ENCODE data around the gene MED15. TPM values are rescaled to one million over a fixed set of nuclear protein-coding genes. Genes with fewer than 3 reads are reported as not detected.

The MED15 gene
- total RNA-seq, 1 experiment from 2014 or later: 87.9 TPM

DNA sequence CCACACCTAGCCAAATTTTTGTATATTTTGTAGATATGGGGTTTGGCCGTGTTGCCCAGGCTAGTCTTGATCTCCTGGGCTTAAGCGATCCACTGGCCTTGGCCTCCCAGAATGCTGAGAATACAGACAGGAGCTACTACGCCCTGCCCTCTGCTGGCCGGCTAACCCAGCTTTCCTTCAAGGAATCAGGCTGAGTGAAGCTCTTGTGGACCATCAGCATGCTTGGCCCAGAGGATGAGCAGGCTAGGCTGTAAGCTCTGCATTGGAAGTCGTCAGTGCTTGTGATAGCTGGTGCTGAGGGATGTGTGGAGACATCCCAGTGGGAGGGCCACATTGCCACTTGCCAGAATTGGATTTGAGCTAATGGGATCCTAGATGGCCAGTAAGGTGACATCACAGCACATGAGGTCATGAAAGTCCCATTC is 60.6 kb downstream of the MED15 start:
- H3K4me1 ChIP-seq (replicated peaks; ENCODE audit: insufficient read depth): peaks cover 66% of the 10 kb centered on the region
- H4K20me1 ChIP-seq (ENCODE audit: insufficient read depth): peaks cover 14% of the 10 kb centered on the region
- no peak; the same call in 1 of the 2 replicates for TF ChIP-seq CTCF (conservative IDR thresholded peaks at IDR 0.05)
- TF ChIP-seq EZH2 (IDR thresholded peaks at IDR 0.05; ENCODE audit: low read depth): no peak
- no peaks in the 10 kb centered on the region for H3K9me3 ChIP-seq (ENCODE audit: insufficient read depth, low read depth)
- H3K4me2 ChIP-seq: peak overlapping the region; percentile 61
- H2AFZ ChIP-seq: no peak overlapping the region
- peaks cover 12% of the 10 kb centered on the region; the same call in 1 of the 2 replicates for H3K36me3 ChIP-seq (ENCODE audit: low read depth)
- POLR2A ChIA-PET (ENCODE audit: unreplicated experiment): no interaction called here
- peaks cover 26% of the 10 kb centered on the region for H3K79me2 ChIP-seq (ENCODE audit: low read depth)
- no peaks in the 10 kb centered on the region for H3K27me3 ChIP-seq (ENCODE audit: insufficient read depth, low read depth)
- intact Hi-C loops (cut with micrococcal nuclease; ENCODE audit: unreplicated experiment): loop anchor here (1.0 to 5.0 kb wide), 3 partner anchors 39 to 134 kb away; no protein-coding TSS in a partner anchor
- H3F3A ChIP-seq (ENCODE audit: insufficient read depth, low read depth): peaks cover 63% of the 10 kb centered on the region
- CTCF ChIA-PET: no interaction called here
- H3K27ac ChIP-seq: peak overlapping the region; percentile 97
- no TSS peak for BruUV-seq (replicated peaks)
- no peak for DNase-seq
- H3K9me2 ChIP-seq (ENCODE audit: insufficient read depth): no peaks in the 10 kb centered on the region
- H3K4me3 ChIP-seq: no peak overlapping the region

DNA sequence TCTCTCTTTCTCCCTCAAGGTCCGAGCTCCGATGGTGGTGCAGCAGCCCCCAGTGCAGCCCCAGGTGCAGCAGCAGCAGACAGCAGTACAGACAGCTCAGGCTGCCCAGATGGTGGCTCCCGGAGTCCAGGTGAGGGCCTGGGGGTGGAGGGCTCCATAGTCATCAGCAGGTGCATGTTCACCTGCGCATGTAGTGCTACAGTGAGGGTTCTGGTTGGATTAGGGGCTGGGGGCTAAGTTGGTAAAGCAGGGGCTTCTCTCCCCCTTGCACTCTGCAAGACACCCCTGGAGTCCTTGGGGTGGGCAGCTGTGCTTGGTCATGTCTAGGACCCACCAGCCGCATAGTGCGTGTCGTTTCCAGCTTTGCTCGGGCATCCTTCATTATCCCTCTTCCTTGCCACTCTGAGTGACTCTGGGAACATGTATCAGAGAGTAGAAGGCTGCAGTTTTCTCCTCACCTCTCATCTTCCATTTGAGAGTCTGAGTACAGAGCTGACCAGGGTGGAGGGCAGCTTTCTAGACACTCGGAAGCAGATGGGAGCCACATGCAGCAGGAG is 61.2 kb downstream of the MED15 start:
- Histone ChIP-seq H3K36me3 (ENCODE audit: low read depth) (peaks cover 12% of the 10 kb centered on the region; the same call in 1 of the 2 replicates), H3K79me2 (ENCODE audit: low read depth) (peaks cover 26% of the 10 kb centered on the region), H3K27ac (peak overlapping the region; percentile 97), H3K9me2 (ENCODE audit: insufficient read depth) (no peaks in the 10 kb centered on the region), H3K4me1 (replicated peaks; ENCODE audit: insufficient read depth) (peaks cover 66% of the 10 kb centered on the region), H3K27me3 (ENCODE audit: insufficient read depth, low read depth) (no peaks in the 10 kb centered on the region), H3K4me2 (peak overlapping the region; percentile 61), H2AFZ (no peak overlapping the region), H3K4me3 (no peak overlapping the region), H4K20me1 (ENCODE audit: insufficient read depth) (peaks cover 14% of the 10 kb centered on the region), H3K9me3 (ENCODE audit: insufficient read depth, low read depth) (no peaks in the 10 kb centered on the region), H3F3A (ENCODE audit: insufficient read depth, low read depth) (peaks cover 62% of the 10 kb centered on the region)
- ChIA-PET POLR2A (ENCODE audit: unreplicated experiment) (interaction anchor here (0.6 kb wide), 1 partner anchor 37 kb away, joined by 3 read pairs; no protein-coding TSS in a partner anchor), CTCF (interaction anchor here (0.5 to 0.8 kb wide), 2 partner anchors 147 to 586 kb away, joined by 3 to 5 read pairs; no protein-coding TSS in a partner anchor)
- intact Hi-C loops (cut with micrococcal nuclease; ENCODE audit: unreplicated experiment): loop anchor here (1.0 to 5.0 kb wide), 3 partner anchors 37 to 134 kb away; no protein-coding TSS in a partner anchor
- BruUV-seq (replicated peaks): no TSS peak
- DNase-seq: no peak
- TF ChIP-seq EZH2 (IDR thresholded peaks at IDR 0.05; ENCODE audit: low read depth) (no peak), CTCF (conservative IDR thresholded peaks at IDR 0.05) (no peak)

- Histone ChIP-seq H3K4me2 (peak overlapping the region; percentile 61), H3K27me3 (ENCODE audit: insufficient read depth, low read depth) (no peaks in the 10 kb centered on the region), H3K9me2 (ENCODE audit: insufficient read depth) (no peaks in the 10 kb centered on the region), H3K36me3 (ENCODE audit: low read depth) (peaks cover 12% of the 10 kb centered on the region; the same call in 1 of the 2 replicates), H3K79me2 (ENCODE audit: low read depth) (peaks cover 26% of the 10 kb centered on the region), H3K27ac (peak overlapping the region; percentile 97), H3K4me1 (replicated peaks; ENCODE audit: insufficient read depth) (peaks cover 66% of the 10 kb centered on the region), H3K9me3 (ENCODE audit: insufficient read depth, low read depth) (no peaks in the 10 kb centered on the region), H3F3A (ENCODE audit: insufficient read depth, low read depth) (peaks cover 57% of the 10 kb centered on the region), H2AFZ (no peak overlapping the region), H4K20me1 (ENCODE audit: insufficient read depth) (peaks cover 10% of the 10 kb centered on the region), H3K4me3 (no peak overlapping the region; the same call in 1 of the 2 replicates)
- TSS peak; percentile 22 for BruUV-seq (replicated peaks)
- TF ChIP-seq CTCF (conservative IDR thresholded peaks at IDR 0.05) (no peak), EZH2 (IDR thresholded peaks at IDR 0.05; ENCODE audit: low read depth) (no peak)
- intact Hi-C loops (cut with micrococcal nuclease; ENCODE audit: unreplicated experiment): loop anchor here (1.0 to 5.0 kb wide), 3 partner anchors 37 to 133 kb away; no protein-coding TSS in a partner anchor
- peak; percentile 85 to 96 for DNase-seq
- ChIA-PET CTCF (interaction anchor here (0.5 to 0.8 kb wide), 2 partner anchors 146 to 587 kb away, joined by 3 to 5 read pairs; no protein-coding TSS in a partner anchor), POLR2A (ENCODE audit: unreplicated experiment) (interaction anchor here (0.5 to 0.6 kb wide), 4 partner anchors 38 to 363 kb away, joined by 3 to 6 read pairs (median 4); partner anchors contain the start of gene MED15)
These were observed 61.9 kb downstream of the MED15 start for GRCh38 chr22:20569059-20570058.

Data from PC-9 (cell line).